ENCODE results near the gene EIPR1. TPM values are rescaled to one million over a fixed set of nuclear protein-coding genes. Genes with fewer than 3 reads are reported as not detected.
"Not testable (repeated sequence)": the region's sequence is repeated elsewhere in the genome, so short reads cannot be mapped to it uniquely, and the experiment has no call there.

EIPR1 gene
- total RNA-seq, 2 experiments from 2014 or later = 36.2 to 42.7 TPM

DNA sequence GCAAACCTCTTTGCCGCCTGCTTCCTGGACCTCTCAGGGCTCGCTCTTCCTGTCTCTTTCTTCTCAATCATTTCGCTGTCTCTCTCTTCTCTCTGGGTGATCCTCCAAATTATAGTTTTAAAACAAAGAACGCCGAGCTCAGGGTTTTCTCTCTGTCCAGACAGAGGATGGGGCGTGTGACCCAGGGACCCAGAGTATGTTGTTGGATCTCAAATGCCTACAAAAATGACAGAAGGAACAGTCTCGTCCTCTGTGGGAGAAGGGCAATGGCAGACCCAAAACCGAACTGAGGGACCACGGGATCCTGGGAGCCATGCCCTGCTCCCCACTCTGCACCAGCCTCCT lies 88.5 kb downstream of the EIPR1 start:
- Mint-ChIP-seq H3K27ac (no peak overlapping the region), H3K4me1 (no peaks in the 10 kb centered on the region), H3K4me3 (no peak overlapping the region), H3K9me3 (peaks cover 17% of the 10 kb centered on the region), H3K27me3 (no peaks in the 10 kb centered on the region), H3K36me3 (ENCODE audit: low read depth) (peaks cover 12% of the 10 kb centered on the region)
- no peak for DNase-seq
- ChIA-PET POLR2A (no interaction called here), CTCF (interaction anchor here (1.5 kb wide), 1 partner anchor 14 kb away, joined by 3 read pairs; no protein-coding TSS in a partner anchor)

DNA sequence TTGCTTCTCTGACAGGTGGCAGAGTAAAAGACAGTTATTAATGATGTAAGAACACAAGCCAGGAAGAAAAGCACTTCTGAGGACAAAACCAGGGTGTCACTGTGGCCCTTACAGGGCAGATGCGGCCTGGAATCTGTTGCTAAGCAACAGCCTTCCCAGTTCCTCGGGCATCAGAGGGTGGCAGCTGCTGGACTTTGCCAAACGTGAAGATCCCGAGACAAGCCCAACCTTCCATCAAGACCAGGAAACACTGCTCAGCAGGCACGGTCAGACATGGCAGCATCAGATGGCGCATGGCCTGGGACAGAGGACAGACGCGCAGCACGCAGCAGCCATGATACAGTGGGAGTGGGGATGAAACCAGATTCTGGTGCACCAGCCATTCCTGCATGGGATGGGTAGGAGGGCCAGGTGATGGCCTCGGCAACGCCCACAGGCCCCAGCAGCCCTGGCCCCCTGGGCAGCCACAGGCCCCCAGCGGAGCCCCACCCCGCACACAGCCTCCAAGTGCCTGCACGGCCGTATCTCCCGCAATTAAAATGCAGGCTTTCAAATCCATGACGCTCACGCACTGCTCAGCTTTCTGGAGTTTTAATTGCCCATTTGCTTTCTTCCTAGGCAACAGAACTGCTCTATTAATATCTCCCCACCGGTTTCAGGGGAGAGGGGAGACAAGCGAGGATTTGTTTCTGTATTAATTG lies 89.0 kb downstream of the EIPR1 start:
- no peaks in the 10 kb centered on the region for H3K27me3 Mint-ChIP-seq
- DNase-seq = no peak
- ChIA-PET CTCF (interaction anchor here (1.5 kb wide), 1 partner anchor 15 kb away, joined by 3 read pairs; no protein-coding TSS in a partner anchor), POLR2A (no interaction called here)
- no peak overlapping the region for H3K27ac Mint-ChIP-seq
- H3K4me1 Mint-ChIP-seq = no peaks in the 10 kb centered on the region
- no peak overlapping the region for H3K4me3 Mint-ChIP-seq
- H3K36me3 Mint-ChIP-seq (ENCODE audit: low read depth) = peaks cover 12% of the 10 kb centered on the region
- H3K9me3 Mint-ChIP-seq = peaks cover 17% of the 10 kb centered on the region

DNA sequence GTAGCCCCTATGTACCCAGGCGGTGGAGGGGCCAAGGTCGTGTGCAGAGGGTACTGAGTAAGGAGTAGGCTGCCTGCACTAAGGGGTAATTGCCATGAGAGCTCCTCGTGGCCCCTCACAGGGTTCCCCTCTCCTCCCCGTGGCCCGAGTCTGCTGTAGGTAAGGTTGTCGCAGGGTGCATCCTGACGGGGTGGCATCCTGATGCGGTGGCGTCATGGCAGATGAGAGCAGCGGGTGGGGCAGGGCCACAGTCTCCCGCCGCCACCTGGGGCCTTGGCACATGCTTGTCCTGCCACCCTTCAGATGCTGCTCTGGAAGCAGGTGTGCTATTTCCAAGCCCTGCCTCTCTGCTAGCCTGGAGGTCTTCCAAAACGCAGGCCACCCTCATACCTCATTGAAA lies 89.7 kb downstream of the EIPR1 start:
- DNase-seq = no peak
- H3K27ac Mint-ChIP-seq = no peak overlapping the region
- CTCF ChIA-PET = no interaction called here
- no peaks in the 10 kb centered on the region for H3K27me3 Mint-ChIP-seq
- no peaks in the 10 kb centered on the region for H3K4me1 Mint-ChIP-seq
- peaks cover 17% of the 10 kb centered on the region for H3K9me3 Mint-ChIP-seq
- H3K4me3 Mint-ChIP-seq = no peak overlapping the region
- POLR2A ChIA-PET = no interaction called here
- peaks cover 12% of the 10 kb centered on the region for H3K36me3 Mint-ChIP-seq (ENCODE audit: low read depth)

DNA sequence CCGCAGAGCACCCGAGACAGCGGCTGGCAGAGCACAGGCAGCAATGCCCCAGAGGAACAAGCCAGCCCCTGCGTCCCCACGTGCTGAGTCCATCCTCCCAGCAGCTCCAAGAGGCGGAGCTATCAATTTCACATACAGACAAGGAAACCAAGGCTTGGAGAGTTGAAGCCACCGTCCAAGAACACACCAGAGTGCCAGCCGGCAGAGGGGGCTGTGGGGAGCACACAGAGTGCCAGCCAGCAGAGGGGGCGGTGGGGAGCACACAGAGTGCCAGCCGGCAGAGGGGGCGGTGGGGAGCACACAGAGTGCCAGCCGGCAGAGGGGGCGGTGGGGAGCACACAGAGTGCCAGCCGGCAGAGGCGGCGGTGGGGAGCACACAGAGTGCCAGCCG lies 91.0 kb downstream of the EIPR1 start:
- H3K27me3 Mint-ChIP-seq, H3K27ac Mint-ChIP-seq, DNase-seq, CTCF ChIA-PET, POLR2A ChIA-PET, H3K4me1 Mint-ChIP-seq, H3K4me3 Mint-ChIP-seq: not testable (repeated sequence)
- Mint-ChIP-seq H3K36me3 (ENCODE audit: low read depth) (peaks cover 14% of the 10 kb centered on the region), H3K9me3 (peaks cover 17% of the 10 kb centered on the region)

DNA sequence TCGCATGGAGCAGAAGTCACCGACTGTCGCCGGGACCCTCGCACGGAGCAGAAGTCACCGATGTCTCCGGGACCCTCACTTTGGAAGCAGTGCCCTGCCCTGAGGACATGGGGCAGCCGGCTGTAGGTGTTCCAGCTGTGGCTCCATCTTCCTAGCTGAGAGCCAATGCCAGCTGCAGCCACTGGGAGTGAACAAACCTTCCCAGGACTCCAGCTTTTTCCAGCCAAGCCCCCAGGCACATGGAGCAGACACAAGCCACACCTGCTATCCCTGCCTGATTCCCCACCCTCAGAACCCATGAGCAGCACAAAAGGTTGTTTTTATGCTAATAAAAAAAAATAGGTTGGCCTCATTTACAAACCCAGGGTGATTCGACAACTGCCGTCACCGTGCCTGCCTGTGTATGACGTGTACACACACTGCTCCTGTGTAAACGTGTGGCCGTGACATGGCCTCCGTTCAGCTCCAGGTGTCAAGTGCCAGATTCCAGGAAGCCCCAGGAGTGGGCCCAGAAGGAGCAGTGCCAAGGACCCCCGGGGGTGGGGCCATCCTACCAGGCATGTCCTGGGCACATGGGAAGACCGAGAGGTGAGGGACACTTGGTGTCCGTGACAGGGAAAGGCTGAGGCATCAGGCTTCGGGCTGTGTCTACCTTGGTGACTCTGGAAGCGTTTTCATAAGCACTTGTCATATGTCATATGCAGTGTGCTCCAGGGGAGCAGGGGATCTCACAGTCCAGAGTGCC lies 91.5 kb downstream of the EIPR1 start:
- H3K27ac Mint-ChIP-seq = no peak overlapping the region
- H3K27me3 Mint-ChIP-seq = no peaks in the 10 kb centered on the region
- ChIA-PET CTCF (no interaction called here), POLR2A (no interaction called here)
- DNase-seq = no peak
- H3K4me1 Mint-ChIP-seq = no peaks in the 10 kb centered on the region
- peaks cover 17% of the 10 kb centered on the region for H3K9me3 Mint-ChIP-seq
- H3K4me3 Mint-ChIP-seq = no peak overlapping the region
- H3K36me3 Mint-ChIP-seq (ENCODE audit: low read depth) = peaks cover 14% of the 10 kb centered on the region

DNA sequence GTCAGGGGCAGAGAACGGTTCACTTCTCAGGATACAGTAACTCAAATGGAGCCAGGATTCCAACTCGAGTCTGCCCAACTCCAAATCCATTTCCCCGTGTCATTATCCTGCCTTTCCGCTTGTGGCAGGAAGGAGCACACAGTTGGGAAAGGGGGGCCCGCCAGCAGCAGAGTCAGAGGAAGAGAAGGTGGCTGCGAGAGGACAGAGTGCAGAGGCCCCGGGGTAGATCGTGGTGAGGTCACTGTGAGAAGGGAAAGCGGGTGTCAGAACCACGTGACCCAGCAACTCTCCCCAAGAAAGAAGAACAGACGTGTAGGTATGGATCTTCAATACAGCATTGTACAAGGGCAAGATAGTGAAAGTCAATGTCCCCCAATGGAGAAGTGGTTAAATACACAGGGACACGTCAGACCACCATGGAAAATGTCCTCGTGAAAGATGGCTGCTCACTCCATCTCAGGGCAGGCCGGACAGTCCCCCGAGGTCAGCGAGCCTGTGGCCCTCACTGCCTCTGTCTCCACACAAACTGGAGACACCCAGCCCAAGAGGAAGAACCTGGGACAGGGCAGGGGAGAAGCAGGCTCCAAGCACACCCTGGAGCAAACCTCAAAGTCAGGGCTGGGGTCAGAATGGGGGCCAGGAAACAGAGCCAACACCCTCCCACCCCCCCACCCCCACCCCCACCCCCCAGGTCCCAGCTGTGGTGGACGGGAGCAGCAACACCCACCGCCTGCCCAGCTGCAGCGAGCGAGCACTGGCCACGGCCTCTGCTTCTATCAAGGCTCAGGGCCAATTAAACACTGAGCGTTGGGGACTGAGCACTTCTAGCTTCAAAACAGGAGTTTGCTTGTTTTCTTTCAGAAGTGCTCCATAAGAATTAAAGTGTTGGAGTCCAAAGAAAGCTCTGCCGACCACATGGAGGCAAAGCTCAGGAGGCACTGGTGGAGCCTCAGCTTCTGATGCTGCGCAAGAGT lies 92.7 kb downstream of the EIPR1 start:
- DNase-seq = no peak
- peaks cover 14% of the 10 kb centered on the region for H3K36me3 Mint-ChIP-seq (ENCODE audit: low read depth)
- H3K9me3 Mint-ChIP-seq = peaks cover 13% of the 10 kb centered on the region
- ChIA-PET CTCF (no interaction called here), POLR2A (no interaction called here)
- H3K27me3 Mint-ChIP-seq = no peaks in the 10 kb centered on the region
- H3K4me3 Mint-ChIP-seq = no peak overlapping the region
- no peak overlapping the region for H3K27ac Mint-ChIP-seq
- no peaks in the 10 kb centered on the region for H3K4me1 Mint-ChIP-seq

DNA sequence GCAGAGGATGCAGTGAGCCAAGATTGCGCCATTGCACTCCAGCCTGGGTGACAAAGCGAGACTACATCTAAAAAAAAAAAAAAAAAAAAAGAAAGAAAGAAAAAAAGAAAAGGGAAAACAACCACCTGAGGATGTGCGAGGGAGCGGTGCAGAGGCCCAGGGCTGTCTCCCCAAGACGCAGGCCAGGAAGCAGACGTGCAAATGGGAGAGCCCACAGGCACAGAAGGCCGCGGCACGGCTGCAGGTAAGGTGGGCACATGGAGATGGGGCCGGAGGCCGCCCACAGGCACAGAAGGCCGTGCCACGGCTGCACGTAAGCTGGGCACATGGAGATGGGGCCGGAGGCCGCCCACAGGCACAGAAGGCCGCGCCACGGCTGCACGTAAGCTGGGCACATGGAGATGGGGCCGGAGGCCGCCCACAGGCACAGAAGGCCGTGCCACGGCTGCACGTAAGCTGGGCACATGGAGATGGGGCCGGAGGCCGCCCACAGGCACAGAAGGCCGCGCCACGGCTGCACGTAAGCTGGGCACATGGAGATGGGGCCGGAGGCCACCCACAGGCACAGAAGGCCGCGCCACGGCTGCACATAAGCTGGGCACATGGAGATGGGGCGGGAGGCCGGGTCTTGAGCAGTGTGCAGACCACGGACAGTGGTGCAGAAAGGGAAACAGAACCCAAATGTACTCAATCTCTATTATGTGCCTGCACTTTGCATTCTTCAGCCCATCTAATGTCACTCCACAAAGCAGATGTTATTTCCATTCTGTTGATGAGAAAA lies 93.6 kb downstream of the EIPR1 start:
- CTCF ChIA-PET; DNase-seq; POLR2A ChIA-PET; H3K4me1 Mint-ChIP-seq; H3K27ac Mint-ChIP-seq; H3K36me3 Mint-ChIP-seq (ENCODE audit: low read depth); H3K27me3 Mint-ChIP-seq; H3K4me3 Mint-ChIP-seq: not testable (repeated sequence)
- H3K9me3 Mint-ChIP-seq = peaks cover 11% of the 10 kb centered on the region

DNA sequence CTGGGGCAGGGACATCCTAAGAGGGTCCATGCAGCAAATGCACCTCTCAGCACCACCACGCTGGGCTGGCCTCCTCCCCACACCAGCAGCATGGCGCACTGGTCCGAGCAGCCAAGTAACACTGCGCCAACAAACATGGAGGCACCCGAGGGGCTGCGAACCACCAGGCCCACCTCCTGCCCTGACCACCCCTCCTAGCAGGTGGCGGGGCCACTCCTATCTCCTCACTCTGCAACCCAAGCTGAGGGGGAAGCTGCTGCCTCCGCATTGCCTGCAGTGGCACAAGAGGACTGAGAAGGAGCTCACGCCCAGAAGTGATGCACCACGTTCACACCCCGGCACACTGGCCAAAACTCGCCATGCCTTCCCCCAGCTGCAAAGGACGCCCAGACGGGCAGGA lies 94.4 kb downstream of the EIPR1 start:
- ChIA-PET POLR2A (no interaction called here), CTCF (no interaction called here)
- Mint-ChIP-seq H3K4me3 (no peak overlapping the region), H3K27me3 (no peaks in the 10 kb centered on the region), H3K9me3 (peaks cover 10% of the 10 kb centered on the region), H3K27ac (no peak overlapping the region), H3K36me3 (ENCODE audit: low read depth) (peaks cover 8% of the 10 kb centered on the region), H3K4me1 (no peaks in the 10 kb centered on the region)
- no peak for DNase-seq

DNA sequence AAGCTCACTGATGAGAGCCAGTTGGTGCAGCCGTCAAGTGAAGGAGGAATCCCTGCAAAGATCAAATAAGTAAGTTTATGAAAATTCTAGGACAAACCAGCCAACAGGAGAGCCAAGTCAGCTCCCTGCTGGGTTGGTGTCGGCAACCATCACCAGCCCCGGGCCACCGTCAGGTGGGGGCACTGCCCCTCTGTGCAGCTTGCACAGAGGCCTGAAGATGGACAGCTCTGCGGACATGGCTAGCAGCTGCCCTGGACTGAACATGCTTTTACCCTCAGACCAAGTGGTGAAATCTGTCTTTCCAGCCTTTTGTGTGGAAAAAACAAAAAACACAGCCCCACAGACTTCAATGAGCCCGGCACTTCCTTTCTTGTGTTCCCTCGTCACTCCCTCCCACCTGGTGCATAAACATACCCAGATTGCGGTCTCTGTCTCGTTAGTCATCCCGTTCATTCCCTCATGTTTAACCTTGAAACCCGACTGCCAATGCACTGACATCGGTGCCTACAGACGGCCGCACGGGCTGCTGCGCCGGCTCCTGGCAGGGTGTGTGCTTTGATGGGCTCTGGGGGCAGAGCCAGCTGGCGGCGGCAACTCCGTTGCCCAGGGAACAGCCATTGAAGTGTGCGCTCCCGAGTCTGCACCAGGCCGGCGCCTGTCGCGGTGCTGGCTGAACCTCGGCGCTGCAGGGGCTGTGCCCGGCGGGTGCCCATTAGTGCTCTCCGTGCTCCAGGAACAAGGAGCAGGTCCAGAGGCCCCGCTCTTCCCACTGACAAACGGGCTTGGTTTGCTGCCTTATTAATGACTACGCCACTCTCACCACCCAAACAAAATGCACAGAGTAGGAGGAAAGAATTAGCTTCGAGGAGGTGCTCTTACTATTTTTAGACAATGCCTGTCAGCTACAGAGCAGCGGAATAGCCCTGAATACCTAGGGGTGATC lies 95.3 kb downstream of the EIPR1 start:
- Mint-ChIP-seq H3K36me3 (ENCODE audit: low read depth) (peaks cover 9% of the 10 kb centered on the region), H3K27me3 (no peaks in the 10 kb centered on the region), H3K27ac (no peak overlapping the region), H3K9me3 (peaks cover 7% of the 10 kb centered on the region), H3K4me1 (no peaks in the 10 kb centered on the region), H3K4me3 (no peak overlapping the region)
- POLR2A ChIA-PET = no interaction called here
- no peak for DNase-seq
- CTCF ChIA-PET = no interaction called here

DNA sequence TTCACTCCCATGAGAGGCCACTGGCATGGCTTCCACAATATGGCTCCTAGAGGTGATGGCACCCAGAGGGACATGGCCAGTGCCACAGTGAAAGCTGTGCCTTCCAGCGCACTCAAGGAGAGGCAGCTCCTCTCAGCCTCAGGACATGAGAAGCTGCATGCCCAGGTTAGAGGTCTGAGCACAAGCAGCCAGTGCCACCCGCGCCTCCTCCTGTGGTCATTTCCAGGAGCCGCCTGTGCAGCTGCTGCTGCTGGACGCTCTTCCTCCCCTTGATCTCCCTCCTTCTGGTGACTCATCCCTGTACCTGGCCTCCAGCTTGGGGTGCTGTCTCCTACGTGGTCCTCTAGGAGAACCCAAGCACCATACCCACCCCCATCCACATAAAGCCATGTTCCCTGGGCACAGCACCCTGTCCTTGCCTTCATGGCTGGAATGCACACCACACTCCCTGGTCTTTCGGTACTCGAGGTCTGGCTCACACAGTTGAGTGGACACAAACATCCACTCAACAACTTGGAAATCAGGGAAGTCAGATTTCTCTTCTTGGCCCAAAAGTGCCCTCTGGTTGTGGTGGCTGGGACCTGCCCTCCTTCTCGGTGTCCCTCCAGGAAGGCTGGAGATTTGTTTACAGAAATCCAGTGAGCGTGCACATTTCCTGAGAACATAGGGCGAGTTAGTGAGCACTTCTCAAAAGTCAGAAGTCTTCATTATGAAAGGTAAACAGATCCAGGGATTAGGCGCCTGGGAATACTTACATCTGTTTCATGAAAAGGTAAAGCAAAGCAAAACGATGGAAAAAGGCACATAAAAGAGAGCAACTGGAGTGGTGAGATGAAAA lies 96.7 kb downstream of the EIPR1 start:
- H3K27me3 Mint-ChIP-seq = no peaks in the 10 kb centered on the region
- peaks cover 11% of the 10 kb centered on the region for H3K36me3 Mint-ChIP-seq (ENCODE audit: low read depth)
- ChIA-PET POLR2A (no interaction called here), CTCF (no interaction called here)
- no peak overlapping the region for H3K27ac Mint-ChIP-seq
- no peak for DNase-seq
- H3K4me1 Mint-ChIP-seq = no peaks in the 10 kb centered on the region
- H3K4me3 Mint-ChIP-seq = no peak overlapping the region
- peaks cover 10% of the 10 kb centered on the region for H3K9me3 Mint-ChIP-seq

DNA sequence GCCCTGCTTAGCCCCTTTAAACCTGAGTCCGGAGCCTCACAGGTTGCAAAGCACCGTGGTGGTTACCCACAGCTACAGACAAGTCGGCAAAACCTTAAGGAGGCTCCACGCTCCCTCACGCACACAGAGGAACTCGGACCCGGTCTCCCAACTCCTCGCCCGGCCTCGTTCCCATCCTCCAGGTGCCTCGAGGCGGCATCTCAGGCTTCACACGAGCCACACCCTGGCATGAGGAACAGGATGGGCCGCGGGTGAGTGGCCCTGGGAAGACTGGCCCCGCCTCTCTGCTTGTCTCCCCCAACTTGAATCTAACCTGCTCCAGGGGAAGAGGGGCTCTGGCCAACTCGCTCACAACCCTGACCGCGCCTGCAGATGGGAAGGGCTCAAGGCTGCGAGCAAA lies 97.4 kb downstream of the EIPR1 start:
- Mint-ChIP-seq H3K27me3 (no peaks in the 10 kb centered on the region), H3K4me3 (no peak overlapping the region)
- CTCF ChIA-PET = no interaction called here

More for the DNA sequence above, 97.4 kb downstream of the EIPR1 start:
- H3K27ac Mint-ChIP-seq = no peak overlapping the region
- peaks cover 14% of the 10 kb centered on the region for H3K36me3 Mint-ChIP-seq (ENCODE audit: low read depth)
- POLR2A ChIA-PET = no interaction called here
- no peak for DNase-seq
- H3K9me3 Mint-ChIP-seq = peaks cover 15% of the 10 kb centered on the region
- no peaks in the 10 kb centered on the region for H3K4me1 Mint-ChIP-seq
